Measurements from ENCODE around the gene CEP120. TPM values are rescaled to one million over a fixed set of nuclear protein-coding genes. Genes with fewer than 3 reads are reported as not detected.

CEP120 gene
- total RNA-seq, 2 donors from 2014 or later: 14.5 to 37.5 TPM

DNA sequence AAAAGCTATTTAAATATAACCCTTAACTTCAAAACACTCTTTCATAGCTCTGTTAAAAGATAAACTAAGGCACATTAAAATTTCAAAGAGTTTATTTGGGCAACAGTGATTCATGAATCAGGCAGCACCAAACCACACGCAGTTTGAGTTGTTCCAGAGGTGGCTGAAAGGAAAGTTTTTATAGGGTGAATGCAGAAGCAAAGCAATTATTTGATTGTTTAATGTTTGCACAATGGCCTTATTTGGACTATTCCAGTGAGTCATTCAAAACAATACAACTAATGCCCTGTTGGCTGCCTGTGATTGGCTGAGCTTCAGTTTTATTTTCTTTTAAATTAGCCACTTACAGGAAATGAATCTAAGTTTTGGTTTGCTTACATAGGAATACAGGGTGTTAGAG lies 125.3 kb downstream of the CEP120 start:
- H3K27ac ChIP-seq: no peak overlapping the region
- H3K4me3 ChIP-seq: no peak overlapping the region
- H3K4me1 ChIP-seq (replicated peaks): no peaks in the 10 kb centered on the region
- no peaks in the 10 kb centered on the region for H3K27me3 ChIP-seq (replicated peaks; ENCODE audit: insufficient read depth)
- no peak for DNase-seq (ENCODE audit: low spot score)
- 43% methylated on average over 1 of the region's 1 CpG for WGBS
- H3K9me3 ChIP-seq: no peaks in the 10 kb centered on the region
- intact Hi-C loops (cut with DNase I): no loop called here
- TF ChIP-seq, protein P1, sequence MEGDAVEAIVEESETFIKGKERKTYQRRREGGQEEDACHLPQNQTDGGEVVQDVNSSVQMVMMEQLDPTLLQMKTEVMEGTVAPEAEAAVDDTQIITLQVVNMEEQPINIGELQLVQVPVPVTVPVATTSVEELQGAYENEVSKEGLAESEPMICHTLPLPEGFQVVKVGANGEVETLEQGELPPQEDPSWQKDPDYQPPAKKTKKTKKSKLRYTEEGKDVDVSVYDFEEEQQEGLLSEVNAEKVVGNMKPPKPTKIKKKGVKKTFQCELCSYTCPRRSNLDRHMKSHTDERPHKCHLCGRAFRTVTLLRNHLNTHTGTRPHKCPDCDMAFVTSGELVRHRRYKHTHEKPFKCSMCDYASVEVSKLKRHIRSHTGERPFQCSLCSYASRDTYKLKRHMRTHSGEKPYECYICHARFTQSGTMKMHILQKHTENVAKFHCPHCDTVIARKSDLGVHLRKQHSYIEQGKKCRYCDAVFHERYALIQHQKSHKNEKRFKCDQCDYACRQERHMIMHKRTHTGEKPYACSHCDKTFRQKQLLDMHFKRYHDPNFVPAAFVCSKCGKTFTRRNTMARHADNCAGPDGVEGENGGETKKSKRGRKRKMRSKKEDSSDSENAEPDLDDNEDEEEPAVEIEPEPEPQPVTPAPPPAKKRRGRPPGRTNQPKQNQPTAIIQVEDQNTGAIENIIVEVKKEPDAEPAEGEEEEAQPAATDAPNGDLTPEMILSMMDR (IDR thresholded peaks at IDR 0.05): no peak
- no peak for TF ChIP-seq POLR2A (IDR thresholded peaks at IDR 0.05)
- TF ChIP-seq POLR2AphosphoS5 (IDR thresholded peaks at IDR 0.05): no peak
- H3K36me3 ChIP-seq: no peaks in the 10 kb centered on the region

DNA sequence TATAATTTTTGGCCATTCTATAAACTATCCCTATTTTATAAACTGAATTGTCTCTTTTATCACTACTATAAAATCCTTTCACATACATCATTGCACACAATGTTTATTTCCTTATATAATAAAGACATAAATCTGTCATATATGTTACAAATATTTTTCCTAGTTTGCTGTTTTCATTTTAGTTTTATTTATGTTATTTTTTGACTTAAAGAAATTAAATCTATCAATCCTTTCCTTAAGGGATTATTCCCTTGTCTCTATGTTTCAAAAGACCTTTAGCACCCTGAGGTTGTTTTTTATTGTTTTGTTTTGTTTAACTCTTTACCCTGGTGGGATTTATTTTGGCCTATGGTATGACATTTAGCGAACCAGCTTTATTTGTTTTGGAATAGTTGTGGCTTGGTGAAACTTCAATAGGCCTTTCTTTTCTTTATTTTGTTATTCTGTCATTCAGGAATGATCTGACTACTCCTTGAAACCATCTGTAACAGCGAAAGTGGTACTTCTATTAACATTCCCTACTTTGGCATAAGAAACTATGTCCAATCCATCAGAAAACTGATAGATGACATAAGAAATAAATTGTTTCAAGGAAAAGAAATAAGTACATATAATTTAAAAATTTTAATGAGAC lies 125.9 kb downstream of the CEP120 start:
- Histone ChIP-seq H3K27me3 (replicated peaks; ENCODE audit: insufficient read depth) (no peaks in the 10 kb centered on the region), H3K4me1 (replicated peaks) (no peaks in the 10 kb centered on the region), H3K27ac (no peak overlapping the region), H3K9me3 (no peaks in the 10 kb centered on the region), H3K4me3 (no peak overlapping the region), H3K36me3 (no peaks in the 10 kb centered on the region)
- intact Hi-C loops (cut with DNase I): no loop called here
- DNase-seq (ENCODE audit: low spot score): no peak
- TF ChIP-seq POLR2A (IDR thresholded peaks at IDR 0.05): no peak
- TF ChIP-seq POLR2AphosphoS5 (IDR thresholded peaks at IDR 0.05): no peak
- TF ChIP-seq, protein P1 (IDR thresholded peaks at IDR 0.05): no peak
- WGBS: 44% methylated on average over 2 of the region's 2 CpGs

Other genes with a start within 250 kb of the CEP120 start
- 10 to 100 TPM; 37.1 to 43.1 TPM for gene CSNK1G3, start 88.8 kb upstream of the CEP120 start, total RNA-seq

All from prostate gland (tissue), 2 donors.